Stimulated activated memory B cell treated with anti-CD40 and anti-IgM and Interleukin-4, amounts not matched to agents 10 μg/mL and 1 μg/mL and 100 μg/mL, for 72 hours (primary cell): ENCODE data around the gene ALPK1.
A peak's percentile ranks its signal among the peaks of the same experiment; 100 is the strongest.

Experiments
- ATAC-seq: fragments of 150-1000 bp; cut with Tn5 transposase; 2 replicates; pipeline ENCODE4 v1.10.0; 2021
- H3K27ac Mint-ChIP-seq: one replicate; pipeline ENCODE4 v1.8.0; 2022; ENCODE audit warnings: mild to moderate bottlenecking, mixed read lengths
- H3K27me3 Mint-ChIP-seq: one replicate; pipeline ENCODE4 v1.8.0; 2022; ENCODE audit warnings: mixed read lengths
- H3K36me3 Mint-ChIP-seq: one replicate; pipeline ENCODE4 v1.8.0; 2022; ENCODE audit warnings: mixed read lengths
- H3K4me1 Mint-ChIP-seq: one replicate; pipeline ENCODE4 v1.8.0; 2022; ENCODE audit warnings: mixed read lengths
- H3K4me3 Mint-ChIP-seq: one replicate; pipeline ENCODE4 v1.8.0; 2022; ENCODE audit warnings: mild to moderate bottlenecking, moderate library complexity, mixed read lengths
- H3K9me3 Mint-ChIP-seq: one replicate; pipeline ENCODE4 v1.8.0; 2022; ENCODE audit warnings: mixed read lengths

The ALPK1 gene

DNA sequence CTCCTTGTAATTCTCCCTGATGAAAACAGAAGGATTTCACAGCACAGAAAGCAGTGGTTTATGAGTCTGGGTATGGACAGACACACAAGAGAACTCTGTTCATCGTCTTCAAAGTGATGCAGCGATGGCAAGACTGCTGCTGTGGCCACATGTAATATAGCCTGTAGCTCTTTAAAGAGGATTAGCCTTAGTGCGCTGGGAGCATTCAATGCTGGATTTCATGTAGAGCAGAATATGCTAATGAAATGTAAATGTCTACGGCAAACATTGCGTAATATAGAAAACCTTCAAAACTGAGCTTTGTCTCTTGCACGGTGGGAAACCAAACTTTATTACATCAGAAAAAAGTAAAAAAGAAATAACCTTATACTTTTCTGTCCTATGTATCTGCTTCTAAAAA is 42.9 kb downstream of the ALPK1 start:
- no peaks in the 10 kb centered on the region for H3K36me3 Mint-ChIP-seq
- no peak overlapping the region for H3K27ac Mint-ChIP-seq
- H3K4me3 Mint-ChIP-seq: no peak overlapping the region
- no peaks in the 10 kb centered on the region for H3K27me3 Mint-ChIP-seq
- no peaks in the 10 kb centered on the region for H3K9me3 Mint-ChIP-seq
- no peak for ATAC-seq
- H3K4me1 Mint-ChIP-seq: no peaks in the 10 kb centered on the region

DNA sequence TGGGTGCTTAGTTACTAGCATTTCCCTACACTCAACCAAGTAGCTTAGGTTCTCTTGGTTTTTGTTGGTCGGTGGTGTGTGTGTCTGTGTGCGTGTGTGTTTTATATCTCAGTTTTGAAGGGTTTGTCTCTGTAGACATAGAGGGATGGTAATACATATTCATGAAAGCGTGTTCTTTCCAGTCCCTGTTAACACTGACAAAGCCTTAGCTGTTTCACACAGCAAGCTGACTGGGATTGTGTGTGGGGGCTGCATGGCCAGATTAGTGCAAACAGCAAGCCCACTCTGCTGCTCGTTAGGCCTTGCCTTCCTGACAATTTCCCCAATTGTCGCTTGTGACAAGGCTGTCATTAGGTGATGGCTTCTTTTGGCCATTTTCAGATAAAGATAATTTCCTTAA is 43.9 kb downstream of the ALPK1 start:
- Mint-ChIP-seq H3K27me3 (no peaks in the 10 kb centered on the region), H3K36me3 (no peaks in the 10 kb centered on the region), H3K4me1 (no peaks in the 10 kb centered on the region), H3K27ac (no peak overlapping the region), H3K9me3 (no peaks in the 10 kb centered on the region), H3K4me3 (no peak overlapping the region)
- no peak for ATAC-seq

DNA sequence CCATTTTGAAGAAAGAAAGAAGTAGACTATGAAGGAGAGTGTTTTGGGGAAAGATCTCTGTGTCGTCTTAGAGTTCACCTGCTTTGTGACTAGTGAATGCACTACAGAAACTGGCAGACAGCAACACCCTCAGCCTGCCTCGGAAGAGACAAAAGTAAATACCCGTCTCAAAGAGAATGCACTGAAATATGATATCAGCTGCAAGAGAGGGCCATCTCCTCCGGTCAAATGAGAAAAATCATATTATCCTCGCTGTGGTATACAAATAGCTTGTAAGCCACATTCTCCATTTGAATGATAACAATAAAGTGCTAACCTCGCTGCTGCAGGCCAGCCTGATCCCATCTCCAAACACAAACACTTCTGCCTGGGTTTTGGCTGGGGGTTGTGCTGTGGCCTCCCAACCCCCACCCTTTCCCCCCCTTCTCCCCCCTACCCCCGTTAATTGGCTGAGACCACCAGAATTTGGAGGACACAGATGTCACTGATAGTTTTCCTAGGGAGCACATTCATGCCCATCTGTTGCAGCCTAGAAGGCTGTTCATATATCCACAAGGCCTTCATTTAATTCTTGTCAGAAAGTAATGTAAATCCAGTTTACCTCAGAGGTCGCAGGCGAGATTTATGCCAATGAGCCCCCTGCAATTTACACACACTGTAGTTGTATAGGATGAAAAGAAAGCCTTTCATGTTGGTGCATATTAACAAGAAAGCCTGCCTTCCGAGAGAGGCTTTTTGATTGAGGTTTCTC is 46.3 kb downstream of the ALPK1 start:
- Mint-ChIP-seq H3K4me3 (no peak overlapping the region), H3K27me3 (no peaks in the 10 kb centered on the region), H3K9me3 (no peaks in the 10 kb centered on the region), H3K27ac (no peak overlapping the region), H3K4me1 (no peaks in the 10 kb centered on the region), H3K36me3 (no peaks in the 10 kb centered on the region)
- no peak for ATAC-seq

DNA sequence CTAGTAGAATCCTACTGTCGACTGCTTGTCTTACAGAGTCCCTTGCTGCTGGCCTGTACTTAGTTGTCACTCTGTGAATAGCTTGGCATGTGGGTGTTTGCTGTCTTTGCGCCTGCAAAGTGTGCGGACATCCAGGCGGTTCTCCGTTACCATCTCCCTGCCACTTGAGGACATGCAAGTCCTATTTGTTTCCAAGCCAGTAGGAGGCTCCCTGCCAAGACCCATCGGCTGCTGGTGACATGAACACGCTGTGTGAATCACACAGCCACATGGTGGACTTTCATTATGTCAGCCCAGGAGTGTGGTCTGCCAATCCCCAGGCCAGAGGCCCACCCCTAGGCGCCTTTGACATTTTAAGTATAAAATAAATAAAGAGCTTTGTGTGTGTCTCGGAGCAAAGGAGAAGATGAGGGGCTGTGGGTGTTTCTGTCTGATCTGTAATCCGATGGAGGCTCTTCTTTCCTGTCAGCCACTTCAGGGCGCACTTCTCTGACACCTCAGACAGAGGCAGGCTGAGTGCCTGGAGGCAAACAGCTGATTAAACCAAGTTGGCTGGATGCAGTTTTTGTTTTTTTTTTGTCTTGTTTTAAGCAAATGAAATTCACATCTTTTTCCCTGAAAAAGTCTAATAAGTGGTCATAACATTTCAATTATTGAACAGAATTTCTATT is 51.5 kb downstream of the ALPK1 start:
- H3K36me3 Mint-ChIP-seq: peaks cover 11% of the 10 kb centered on the region
- H3K27ac Mint-ChIP-seq: no peak overlapping the region
- no peak overlapping the region for H3K4me3 Mint-ChIP-seq
- H3K27me3 Mint-ChIP-seq: no peaks in the 10 kb centered on the region
- H3K9me3 Mint-ChIP-seq: no peaks in the 10 kb centered on the region
- ATAC-seq: no peak
- H3K4me1 Mint-ChIP-seq: no peaks in the 10 kb centered on the region

DNA sequence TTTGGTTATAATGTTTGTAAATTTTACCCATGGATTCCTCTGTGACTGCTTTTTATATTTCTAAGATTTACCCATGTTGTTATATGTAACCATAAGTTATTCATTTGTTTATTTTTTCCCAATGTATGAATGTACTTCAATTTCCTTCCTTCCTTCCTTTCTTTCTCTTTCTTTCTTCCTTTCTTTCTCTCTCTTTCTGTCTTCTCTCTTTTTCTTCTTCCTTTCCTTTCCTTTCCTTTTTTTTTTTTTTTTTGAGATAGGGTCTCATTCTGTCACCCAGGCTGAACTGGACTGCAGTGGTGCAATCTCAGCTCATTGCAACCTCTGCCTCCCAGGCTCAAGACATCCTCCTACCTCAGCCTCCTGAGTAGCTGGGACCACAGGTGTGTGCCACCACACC is 55.6 kb downstream of the ALPK1 start:
- H3K4me1 Mint-ChIP-seq: no peaks in the 10 kb centered on the region
- H3K27ac Mint-ChIP-seq: no peak overlapping the region
- no peak overlapping the region for H3K4me3 Mint-ChIP-seq
- no peak for ATAC-seq
- no peaks in the 10 kb centered on the region for H3K9me3 Mint-ChIP-seq
- H3K27me3 Mint-ChIP-seq: no peaks in the 10 kb centered on the region
- peaks cover 30% of the 10 kb centered on the region for H3K36me3 Mint-ChIP-seq

DNA sequence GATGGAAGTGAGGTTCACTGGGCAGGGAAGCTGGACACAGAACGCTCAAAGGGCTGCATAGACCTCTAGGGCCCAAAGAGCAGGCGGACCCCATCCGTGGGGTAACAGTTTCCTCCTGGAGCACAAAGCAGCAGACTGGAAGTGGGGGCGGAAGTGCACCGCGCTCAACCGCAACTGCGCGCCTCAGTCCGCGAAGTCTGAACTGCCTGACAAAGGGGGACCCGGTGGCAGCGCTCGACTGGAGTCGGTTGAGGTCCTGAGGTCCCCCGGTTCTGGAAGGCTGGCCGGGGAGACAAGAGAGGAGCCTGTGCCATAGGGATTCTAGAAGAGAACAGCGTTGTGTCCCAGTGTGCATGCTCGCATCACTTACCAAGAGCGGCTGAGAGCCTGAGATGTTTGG is 58.5 kb downstream of the ALPK1 start:
- no peak for ATAC-seq
- Mint-ChIP-seq H3K36me3 (peaks cover 40% of the 10 kb centered on the region), H3K4me3 (no peak overlapping the region), H3K9me3 (no peaks in the 10 kb centered on the region), H3K27me3 (no peaks in the 10 kb centered on the region), H3K27ac (no peak overlapping the region), H3K4me1 (peaks cover 1% of the 10 kb centered on the region)

DNA sequence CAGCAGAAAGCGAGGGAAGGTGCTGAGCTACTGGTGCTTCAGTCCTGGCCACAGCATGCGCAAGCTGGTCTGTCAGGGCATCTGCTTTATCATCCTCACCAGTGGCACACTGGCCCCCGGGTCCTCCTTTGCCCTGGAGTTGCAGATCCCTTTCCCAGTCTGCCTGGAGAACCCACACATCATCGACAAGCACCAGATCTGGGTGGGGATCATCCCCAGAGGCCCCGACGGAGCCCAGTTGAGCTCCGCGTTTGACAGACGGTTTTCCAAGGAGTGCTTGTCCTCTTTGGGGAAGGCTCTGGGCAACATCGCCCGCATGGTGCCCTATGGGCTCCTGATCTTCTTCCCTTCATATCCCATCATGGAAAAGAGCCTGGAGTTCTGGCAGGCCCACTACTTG is 60.3 kb downstream of the ALPK1 start:
- H3K27ac Mint-ChIP-seq: no peak overlapping the region
- peaks cover 48% of the 10 kb centered on the region for H3K36me3 Mint-ChIP-seq
- no peak for ATAC-seq
- no peaks in the 10 kb centered on the region for H3K27me3 Mint-ChIP-seq
- peaks cover 15% of the 10 kb centered on the region for H3K4me1 Mint-ChIP-seq
- H3K4me3 Mint-ChIP-seq: no peak overlapping the region
- H3K9me3 Mint-ChIP-seq: no peaks in the 10 kb centered on the region

DNA sequence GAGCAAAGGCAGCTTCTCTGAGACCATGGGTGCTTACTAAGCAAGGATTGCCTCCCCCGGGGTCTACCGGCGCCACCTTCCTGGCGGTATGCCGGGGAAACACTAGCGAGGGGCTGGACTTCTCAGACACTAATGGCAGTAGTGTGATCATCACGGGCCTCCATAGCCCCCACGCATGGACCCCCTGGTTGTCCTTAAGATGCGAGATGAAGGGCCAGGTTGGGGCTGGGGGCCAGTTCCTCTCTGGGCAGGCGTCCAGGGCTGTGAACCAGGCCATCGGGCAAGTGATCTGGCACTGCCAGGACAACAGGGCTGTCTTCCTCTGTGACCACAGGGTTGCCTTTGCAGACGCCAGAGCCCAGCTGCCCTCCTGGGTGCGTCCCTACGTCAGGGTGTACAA is 60.7 kb downstream of the ALPK1 start:
- no peak for ATAC-seq
- peaks cover 44% of the 10 kb centered on the region for H3K36me3 Mint-ChIP-seq
- no peaks in the 10 kb centered on the region for H3K9me3 Mint-ChIP-seq
- no peaks in the 10 kb centered on the region for H3K27me3 Mint-ChIP-seq
- H3K4me1 Mint-ChIP-seq: peaks cover 15% of the 10 kb centered on the region
- no peak overlapping the region for H3K27ac Mint-ChIP-seq
- H3K4me3 Mint-ChIP-seq: no peak overlapping the region

DNA sequence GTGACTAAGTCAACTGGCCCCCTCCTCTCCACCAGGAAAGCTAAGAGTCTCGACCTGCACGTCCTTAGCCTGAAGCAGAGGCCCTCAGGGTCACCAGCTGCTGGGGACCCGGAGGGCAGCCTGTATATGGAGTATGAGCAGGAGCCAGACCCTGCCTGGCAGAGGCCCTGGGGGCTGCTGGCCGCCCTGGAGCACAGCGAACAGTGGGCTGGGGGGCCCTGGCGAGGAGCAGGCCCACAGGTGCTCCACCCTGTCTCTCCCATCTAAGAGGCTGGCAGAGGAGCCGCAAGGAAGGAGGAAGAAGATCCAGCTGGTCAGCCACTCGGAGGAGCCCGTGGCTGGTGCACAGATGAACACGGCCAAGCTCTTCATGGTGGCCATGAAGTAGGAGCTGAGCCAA is 61.2 kb downstream of the ALPK1 start:
- Mint-ChIP-seq H3K36me3 (peaks cover 42% of the 10 kb centered on the region), H3K27me3 (no peaks in the 10 kb centered on the region), H3K9me3 (peaks cover 4% of the 10 kb centered on the region), H3K4me1 (peaks cover 15% of the 10 kb centered on the region), H3K4me3 (no peak overlapping the region), H3K27ac (no peak overlapping the region)
- no peak for ATAC-seq

DNA sequence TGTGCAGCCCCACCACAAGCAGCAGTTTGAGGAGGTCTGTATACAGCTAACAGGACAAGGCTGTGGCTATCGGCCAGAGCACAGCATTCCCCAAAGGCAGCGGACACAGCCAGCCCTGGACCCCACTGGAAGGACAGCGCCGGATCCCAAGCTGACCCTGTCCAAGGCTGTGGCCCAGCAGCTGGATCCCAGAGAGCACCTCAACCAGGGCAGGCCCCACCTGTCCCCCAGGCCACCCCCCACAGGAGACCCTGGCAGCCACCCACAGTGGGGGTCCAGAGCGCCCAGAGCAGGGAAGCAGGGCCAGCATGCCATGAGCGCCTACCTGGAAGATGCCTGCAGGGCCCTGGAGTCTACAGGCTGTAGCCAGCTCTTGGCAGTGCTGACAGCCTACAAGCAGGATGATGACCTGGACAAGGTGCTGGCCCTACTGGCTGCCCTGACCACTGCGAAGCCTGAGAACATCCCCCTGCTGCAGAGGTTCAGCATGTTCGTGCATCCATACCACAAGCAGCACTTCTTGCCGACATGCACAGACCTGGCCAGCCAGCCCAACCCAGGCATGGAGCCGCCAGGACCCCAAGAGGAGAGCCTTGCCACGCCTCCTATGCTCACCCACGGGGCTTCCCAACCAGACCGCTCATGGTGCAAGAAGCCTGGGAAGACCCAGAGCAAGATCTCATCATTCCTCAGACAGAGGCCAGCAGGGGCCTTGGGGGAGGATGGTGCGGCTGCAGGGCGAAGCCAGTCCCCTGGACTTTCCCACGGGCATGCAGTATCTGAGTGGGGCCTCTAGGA is 62.0 kb downstream of the ALPK1 start:
- H3K36me3 Mint-ChIP-seq: peaks cover 42% of the 10 kb centered on the region
- H3K4me1 Mint-ChIP-seq: peaks cover 15% of the 10 kb centered on the region
- H3K4me3 Mint-ChIP-seq: no peak overlapping the region
- no peak for ATAC-seq
- H3K27ac Mint-ChIP-seq: no peak overlapping the region
- no peaks in the 10 kb centered on the region for H3K27me3 Mint-ChIP-seq
- H3K9me3 Mint-ChIP-seq: peaks cover 9% of the 10 kb centered on the region

DNA sequence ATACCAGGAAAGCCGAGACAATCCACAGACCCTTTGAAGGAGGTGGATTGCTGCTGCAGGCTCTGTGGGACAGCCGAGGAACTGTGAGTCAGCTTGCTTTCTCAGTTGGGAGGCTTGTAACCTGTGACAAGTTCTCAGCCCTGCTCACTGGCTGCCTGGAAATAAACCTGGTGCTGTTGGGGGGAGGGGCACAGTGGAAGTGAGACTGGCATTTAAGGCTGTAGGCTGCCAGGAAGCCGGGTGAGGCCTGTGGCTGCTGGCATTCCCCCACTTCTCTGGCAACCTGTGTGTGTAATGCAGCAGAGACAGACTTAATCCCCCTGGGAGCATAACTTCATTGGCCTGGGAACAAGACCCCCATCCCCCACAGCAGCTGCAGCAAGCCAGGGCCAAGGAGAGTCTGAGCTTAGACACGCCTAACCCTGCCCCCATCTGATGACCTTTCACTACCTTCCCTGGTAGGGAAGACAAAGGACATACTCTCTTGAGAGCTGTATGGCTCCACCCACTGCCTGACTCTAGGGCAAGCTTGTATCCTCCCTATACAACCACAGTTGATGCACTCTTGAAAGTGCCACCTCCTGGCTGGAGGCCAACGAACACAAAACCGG is 64.1 kb downstream of the ALPK1 start:
- Mint-ChIP-seq H3K4me3 (no peak overlapping the region), H3K27me3 (no peaks in the 10 kb centered on the region), H3K36me3 (peaks cover 28% of the 10 kb centered on the region), H3K9me3 (peaks cover 15% of the 10 kb centered on the region), H3K4me1 (peaks cover 15% of the 10 kb centered on the region), H3K27ac (peak overlapping the region; percentile 73)
- ATAC-seq: peak; percentile 98

DNA sequence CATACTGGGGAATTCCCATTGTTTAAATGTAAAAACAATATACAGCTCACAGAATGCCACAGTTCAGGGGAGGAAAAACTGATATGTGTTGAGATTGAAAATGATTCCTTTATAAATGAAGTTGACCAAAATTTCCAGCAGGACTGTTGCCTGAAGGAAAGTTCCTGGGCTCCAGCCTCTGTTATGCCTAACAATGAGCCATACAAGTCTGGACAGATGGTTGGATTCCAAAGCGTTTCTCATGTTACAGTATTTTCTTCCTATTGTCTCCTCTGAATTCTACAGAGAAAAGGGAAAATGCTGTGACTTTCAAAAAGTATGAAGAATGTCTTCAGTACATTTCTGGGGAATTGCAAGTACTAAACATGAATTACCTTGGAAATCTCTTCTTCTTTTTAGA is 73.3 kb downstream of the ALPK1 start:
- H3K27ac Mint-ChIP-seq: no peak overlapping the region
- no peaks in the 10 kb centered on the region for H3K27me3 Mint-ChIP-seq
- H3K9me3 Mint-ChIP-seq: peaks cover 3% of the 10 kb centered on the region
- peaks cover 10% of the 10 kb centered on the region for H3K36me3 Mint-ChIP-seq
- H3K4me1 Mint-ChIP-seq: no peaks in the 10 kb centered on the region
- no peak overlapping the region for H3K4me3 Mint-ChIP-seq
- no peak for ATAC-seq

DNA sequence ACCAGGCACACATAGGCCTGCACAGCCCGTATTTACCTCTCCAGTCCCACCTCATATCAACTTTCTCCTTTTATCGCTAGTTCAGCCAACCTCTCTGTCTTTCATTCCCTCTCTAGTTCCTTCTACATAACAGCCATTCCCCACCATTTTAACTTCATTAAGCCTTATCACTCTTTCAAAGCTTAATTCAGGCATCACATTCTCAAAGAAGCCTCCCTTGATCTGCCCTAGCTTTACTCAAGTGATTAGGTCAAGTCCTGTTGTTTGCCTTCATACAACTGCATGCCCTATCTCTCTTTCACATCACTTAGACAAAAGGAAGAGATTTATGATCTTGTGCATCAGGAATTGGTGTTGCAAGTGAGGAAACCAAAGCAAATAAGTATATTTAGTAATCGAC is 74.2 kb downstream of the ALPK1 start:
- Mint-ChIP-seq H3K9me3 (peaks cover 2% of the 10 kb centered on the region), H3K4me3 (no peak overlapping the region), H3K27me3 (no peaks in the 10 kb centered on the region), H3K36me3 (peaks cover 13% of the 10 kb centered on the region), H3K27ac (no peak overlapping the region), H3K4me1 (no peaks in the 10 kb centered on the region)
- no peak for ATAC-seq

DNA sequence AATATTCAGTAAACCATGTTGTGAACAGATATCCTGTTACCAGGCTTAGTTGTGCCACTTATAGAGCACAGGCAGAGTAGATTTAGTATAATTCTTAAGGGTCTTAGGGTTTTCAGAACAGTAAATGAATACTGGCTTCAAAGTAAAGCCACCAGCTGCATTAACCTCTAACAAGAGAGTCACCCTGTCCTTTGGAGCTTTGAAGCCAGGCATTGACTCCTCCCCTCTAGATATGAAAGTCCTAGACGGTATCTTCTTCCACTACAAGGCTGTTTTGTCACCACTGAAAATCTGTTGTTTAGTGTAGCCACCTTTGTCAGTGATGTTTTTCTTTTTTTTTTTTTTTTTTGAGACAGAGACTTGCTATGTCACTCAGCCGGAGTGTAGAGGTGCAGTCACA is 77.7 kb downstream of the ALPK1 start:
- no peak for ATAC-seq
- Mint-ChIP-seq H3K9me3 (peaks cover 2% of the 10 kb centered on the region), H3K27ac (no peak overlapping the region), H3K36me3 (peaks cover 39% of the 10 kb centered on the region), H3K4me3 (no peak overlapping the region), H3K4me1 (peaks cover 9% of the 10 kb centered on the region), H3K27me3 (no peaks in the 10 kb centered on the region)

DNA sequence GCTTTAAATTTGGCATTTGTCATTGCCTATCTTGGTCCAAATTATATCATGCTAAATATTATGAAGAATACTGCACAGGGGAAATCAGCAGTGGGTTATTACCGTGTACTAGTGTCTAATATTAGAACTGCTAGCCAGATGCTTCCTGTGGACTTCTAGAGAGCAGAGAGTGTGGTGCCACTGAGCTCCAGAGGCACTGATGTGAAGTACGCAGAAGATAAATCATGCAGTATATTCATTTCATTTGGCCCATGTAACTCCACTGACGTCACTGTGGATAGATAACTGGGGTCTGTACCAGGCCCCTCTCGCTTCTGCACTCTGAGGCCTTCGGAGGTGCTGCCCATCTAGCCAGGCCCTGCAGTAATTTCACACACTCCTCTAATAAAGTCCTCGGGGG is 80.0 kb downstream of the ALPK1 start:
- Mint-ChIP-seq H3K9me3 (peaks cover 2% of the 10 kb centered on the region), H3K27ac (no peak overlapping the region), H3K36me3 (peaks cover 51% of the 10 kb centered on the region), H3K4me3 (no peak overlapping the region), H3K27me3 (no peaks in the 10 kb centered on the region), H3K4me1 (peaks cover 9% of the 10 kb centered on the region)
- peak; percentile 65 for ATAC-seq
